Right lung (tissue), 5 donors: Measurements from ENCODE around the gene GLIPR2. TPM values are rescaled to one million over a fixed set of nuclear protein-coding genes. Genes with fewer than 3 reads are reported as not detected.
"Not testable (repeated sequence)": the region's sequence is repeated elsewhere in the genome, so short reads cannot be mapped to it uniquely, and the experiment has no call there.

Experiments
- DNase-seq, 2 donors: peaks; one replicate each; pipeline ENCODE4 v3.0.0-alpha.2; 2013
- polyA plus RNA-seq, 5 donors: library from polyadenylated mRNA; unstranded; fragments of 120-200 nt; gene quantifications; one replicate each; pipeline versions ENCODE4 v1.2.1 to v1.2.3, GENCODE V29; 2013; ENCODE audit warnings: inconsistent platforms in 1 of 5, low replicate concordance in 1 of 5; ENCODE audit not compliant: insufficient read length in 5 of 5, insufficient read depth in 1 of 5

The GLIPR2 gene
- polyA plus RNA-seq, 5 donors, result 32.3 to 42.8 (median 39.4) TPM

- no peak for DNase-seq
These were observed 17.1 kb upstream of the GLIPR2 start for GRCh38 chr9:36119476-36119875.

- DNase-seq, result no peak
These were observed 15.8 kb upstream of the GLIPR2 start for GRCh38 chr9:36120705-36121104.

- DNase-seq, result no peak
These were observed 14.6 kb upstream of the GLIPR2 start for GRCh38 chr9:36121971-36122370.

GRCh38 chr9:36123515-36123914, 13.0 kb upstream of the GLIPR2 start:
- DNase-seq, result no peak

GRCh38 chr9:36125062-36125855, 11.3 kb upstream of the GLIPR2 start:
- no peak for DNase-seq

- no peak for DNase-seq
These were observed 10.4 kb upstream of the GLIPR2 start for GRCh38 chr9:36126016-36126730.

- DNase-seq, result no peak
These were observed 8.8 kb upstream of the GLIPR2 start for GRCh38 chr9:36127652-36128244.

- DNase-seq, result no peak
These were observed 8.2 kb upstream of the GLIPR2 start for GRCh38 chr9:36128349-36128748.

GRCh38 chr9:36129139-36129538, 7.4 kb upstream of the GLIPR2 start:
- no peak for DNase-seq

GRCh38 chr9:36131666-36132065, 4.9 kb upstream of the GLIPR2 start:
- not testable (repeated sequence) for DNase-seq

- DNase-seq, result no peak
These were observed 4.4 kb upstream of the GLIPR2 start for GRCh38 chr9:36132086-36132485.

GRCh38 chr9:36134761-36135505, 1.6 kb upstream of the GLIPR2 start:
- no peak for DNase-seq

- no peak for DNase-seq
These were observed 727 bp upstream of the GLIPR2 start for GRCh38 chr9:36135741-36136271.

- peak in 1 of 2 donors; percentile 36 for DNase-seq
These were observed 410 bp downstream of the GLIPR2 start for GRCh38 chr9:36136894-36137391.

GRCh38 chr9:36137392-36138004, 965 bp downstream of the GLIPR2 start:
- DNase-seq, result peak in 1 of 2 donors; percentile 35

GRCh38 chr9:36138496-36138895, 2.0 kb downstream of the GLIPR2 start:
- DNase-seq, result no peak

- DNase-seq, result no peak
These were observed 2.4 kb downstream of the GLIPR2 start for GRCh38 chr9:36138901-36139300.

- DNase-seq, result no peak
These were observed 3.9 kb downstream of the GLIPR2 start for GRCh38 chr9:36140086-36141084.

- DNase-seq, result peak in 1 of 2 donors; percentile 61
These were observed 4.8 kb downstream of the GLIPR2 start for GRCh38 chr9:36141288-36141687.

GRCh38 chr9:36141761-36142160, 5.2 kb downstream of the GLIPR2 start:
- no peak for DNase-seq
